ENCODE results near the gene PCDHGB2. TPM values are rescaled to one million over a fixed set of nuclear protein-coding genes. Genes with fewer than 3 reads are reported as not detected.
"Not testable (repeated sequence)": the region's sequence is repeated elsewhere in the genome, so short reads cannot be mapped to it uniquely, and the experiment has no call there.

PCDHGB2 gene
- total RNA-seq, 1 experiment from 2014 or later = 9.8 TPM

DNA sequence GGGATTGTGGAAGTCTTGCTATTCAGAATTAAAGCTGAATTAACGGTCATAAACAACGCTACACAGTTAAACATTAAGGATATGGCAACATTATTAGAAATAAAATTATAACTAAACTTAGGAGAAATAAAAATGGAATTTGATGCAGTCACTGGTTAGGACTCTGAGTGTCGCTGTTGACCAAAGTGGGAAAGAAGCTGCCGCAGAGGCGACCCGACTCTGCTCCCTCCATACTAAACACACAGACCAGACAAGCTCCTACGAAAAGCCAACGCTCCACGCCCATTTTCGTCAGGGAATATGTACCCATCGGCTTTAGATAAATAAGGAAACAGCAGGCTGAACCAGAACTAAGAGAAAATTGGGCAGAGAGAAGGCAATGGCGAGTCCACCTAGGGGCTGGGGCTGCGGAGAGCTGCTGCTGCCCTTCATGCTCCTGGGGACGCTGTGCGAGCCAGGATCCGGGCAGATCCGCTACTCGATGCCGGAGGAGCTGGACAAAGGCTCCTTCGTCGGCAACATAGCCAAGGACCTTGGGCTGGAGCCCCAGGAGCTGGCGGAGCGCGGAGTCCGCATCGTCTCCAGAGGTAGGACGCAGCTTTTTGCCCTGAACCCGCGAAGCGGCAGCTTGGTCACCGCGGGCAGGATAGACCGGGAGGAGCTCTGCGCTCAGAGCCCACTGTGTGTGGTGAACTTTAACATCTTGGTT, 4.3 kb downstream of the PCDHGB2 start, which contains the start of gene PCDHGA5:
PCDHGA5 (plus strand) TSS at position 211 of the 709 bp plus-strand sequence; CDS start at position 380, 169 bp downstream.
- H3K4me3 ChIP-seq = no peak within 1 kb of the TSS
- H3K9me3 ChIP-seq (replicated peaks) = peaks cover 20% of the 10 kb centered on the region
- no peak for DNase-seq

DNA sequence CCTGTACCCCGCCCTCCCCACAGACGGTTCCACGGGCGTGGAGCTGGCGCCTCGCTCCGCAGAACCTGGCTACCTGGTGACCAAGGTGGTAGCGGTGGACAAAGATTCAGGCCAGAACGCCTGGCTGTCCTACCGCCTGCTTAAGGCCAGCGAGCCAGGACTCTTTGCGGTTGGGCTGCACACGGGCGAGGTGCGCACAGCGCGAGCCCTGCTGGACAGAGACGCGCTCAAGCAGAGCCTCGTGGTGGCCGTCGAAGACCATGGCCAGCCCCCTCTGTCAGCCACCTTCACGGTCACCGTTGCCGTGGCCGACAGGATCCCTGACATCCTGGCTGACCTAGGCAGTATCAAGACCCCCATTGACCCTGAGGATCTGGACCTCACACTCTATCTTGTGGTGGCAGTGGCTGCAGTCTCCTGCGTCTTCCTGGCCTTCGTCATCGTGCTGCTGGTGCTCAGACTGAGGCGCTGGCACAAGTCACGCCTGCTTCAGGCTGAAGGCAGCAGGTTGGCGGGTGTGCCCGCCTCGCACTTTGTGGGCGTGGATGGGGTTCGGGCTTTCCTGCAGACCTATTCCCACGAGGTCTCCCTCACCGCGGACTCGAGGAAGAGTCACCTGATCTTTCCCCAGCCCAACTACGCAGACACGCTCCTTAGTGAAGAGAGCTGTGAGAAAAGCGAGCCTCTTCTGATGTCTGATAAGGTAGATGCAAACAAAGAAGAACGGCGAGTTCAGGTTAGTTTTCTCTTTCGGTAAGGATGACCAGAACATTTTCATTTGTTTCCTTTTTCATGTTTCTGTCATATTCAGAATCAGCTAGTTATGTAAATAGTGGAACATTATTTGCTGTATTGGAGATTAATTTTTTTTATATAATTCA, 6.5 kb downstream of the PCDHGB2 start:
- DNase-seq = no peak
- H3K36me3 ChIP-seq = peaks cover 63% of the 10 kb centered on the region
- no peaks in the 10 kb centered on the region for H3K4me1 ChIP-seq
- H3K27me3 ChIP-seq = no peaks in the 10 kb centered on the region
- peaks cover 18% of the 10 kb centered on the region for H3K9me3 ChIP-seq (replicated peaks)
- H3K4me3 ChIP-seq = no peak overlapping the region
- H3K27ac ChIP-seq = no peak overlapping the region

More for the DNA sequence above, 4.3 kb downstream of the PCDHGB2 start, which contains the start of gene PCDHGA5:
- Histone ChIP-seq H3K27ac (no peak within 1 kb of the TSS), H3K27me3 (no peaks in the 10 kb centered on the region), H3K36me3 (peaks cover 67% of the 10 kb centered on the region), H3K4me1 (no peaks in the 10 kb centered on the region)

DNA sequence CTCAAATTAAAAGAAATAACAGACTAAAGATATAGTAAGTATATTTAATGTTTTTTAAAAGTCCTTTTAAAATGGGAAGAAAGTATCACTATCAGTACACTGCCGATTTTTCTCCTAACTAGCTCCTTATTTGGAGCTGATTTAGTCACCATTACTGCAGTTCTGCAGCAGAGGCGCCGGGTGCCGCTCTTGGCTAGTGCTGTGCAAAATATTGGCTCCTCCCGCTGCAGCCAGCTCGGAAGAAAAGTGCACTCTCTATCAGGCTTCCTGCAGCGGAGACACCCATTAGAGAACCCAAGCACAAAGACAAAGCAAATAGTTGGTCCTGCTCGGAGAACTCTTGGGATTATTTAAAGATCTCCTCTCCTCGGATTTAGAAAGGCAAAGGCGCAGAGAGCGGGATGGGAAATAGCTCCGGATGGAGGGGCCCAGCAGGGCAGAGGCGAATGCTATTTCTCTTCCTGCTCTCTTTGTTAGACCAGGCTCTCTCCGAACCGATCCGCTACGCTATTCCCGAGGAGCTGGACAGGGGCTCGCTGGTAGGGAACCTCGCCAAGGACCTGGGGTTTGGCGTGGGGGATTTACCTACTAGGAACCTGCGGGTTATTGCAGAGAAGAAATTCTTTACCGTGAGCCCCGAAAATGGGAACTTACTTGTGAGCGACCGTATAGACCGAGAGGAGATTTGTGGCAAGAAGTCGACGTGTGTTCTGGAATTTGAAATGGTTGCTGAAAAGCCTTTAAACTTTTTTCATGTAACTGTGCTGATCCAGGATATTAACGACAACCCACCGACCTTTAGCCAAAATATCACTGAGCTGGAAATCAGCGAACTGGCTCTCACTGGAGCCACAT, 10.4 kb downstream of the PCDHGB2 start, which contains the start of gene PCDHGB3:
PCDHGB3 (plus strand) TSS at position 249 of the 855 bp plus-strand sequence; CDS start at position 402, 153 bp downstream.
- no peak within 1 kb of the TSS for H3K27ac ChIP-seq
- H3K36me3 ChIP-seq = peaks cover 65% of the 10 kb centered on the region
- no peak within 1 kb of the TSS for H3K4me3 ChIP-seq
- peaks cover 27% of the 10 kb centered on the region for H3K9me3 ChIP-seq (replicated peaks)
- DNase-seq = no peak
- H3K27me3 ChIP-seq = no peaks in the 10 kb centered on the region
- H3K4me1 ChIP-seq = no peaks in the 10 kb centered on the region

DNA sequence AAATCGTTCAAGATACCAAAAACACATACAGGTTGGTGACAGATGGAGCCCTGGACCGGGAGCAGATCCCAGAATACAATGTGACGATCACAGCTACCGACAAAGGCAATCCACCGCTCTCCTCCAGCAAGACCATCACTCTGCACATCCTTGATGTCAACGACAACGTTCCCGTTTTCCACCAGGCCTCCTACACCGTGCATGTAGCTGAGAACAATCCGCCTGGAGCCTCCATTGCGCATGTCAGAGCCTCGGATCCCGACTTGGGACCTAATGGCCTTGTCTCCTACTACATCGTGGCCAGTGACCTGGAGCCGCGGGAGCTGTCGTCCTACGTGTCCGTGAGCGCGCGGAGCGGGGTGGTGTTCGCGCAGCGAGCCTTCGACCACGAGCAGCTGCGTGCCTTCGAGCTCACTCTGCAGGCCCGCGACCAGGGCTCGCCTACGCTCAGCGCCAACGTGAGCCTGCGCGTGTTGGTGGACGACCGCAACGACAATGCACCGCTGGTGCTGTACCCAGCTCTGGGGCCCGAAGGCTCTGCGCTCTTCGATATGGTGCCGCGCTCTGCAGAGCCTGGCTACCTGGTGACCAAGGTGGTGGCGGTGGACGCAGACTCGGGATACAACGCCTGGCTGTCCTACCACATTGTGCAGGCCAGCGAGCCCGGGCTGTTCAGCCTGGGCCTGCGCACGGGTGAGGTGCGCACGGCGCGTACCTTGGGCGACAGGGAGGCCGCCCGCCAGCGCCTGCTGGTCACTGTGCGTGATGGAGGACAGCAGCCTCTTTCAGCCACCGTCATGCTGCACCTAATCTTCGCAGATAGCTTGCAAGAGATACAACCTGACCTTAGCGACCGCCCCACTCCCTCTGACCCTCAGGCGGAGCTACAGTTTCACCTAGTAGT, 12.0 kb downstream of the PCDHGB2 start:
- Histone ChIP-seq H3K4me3 (no peak overlapping the region), H3K27ac (no peak overlapping the region), H3K36me3 (peaks cover 61% of the 10 kb centered on the region), H3K4me1 (no peaks in the 10 kb centered on the region), H3K27me3 (no peaks in the 10 kb centered on the region), H3K9me3 (replicated peaks) (peaks cover 27% of the 10 kb centered on the region)
- no peak for DNase-seq

DNA sequence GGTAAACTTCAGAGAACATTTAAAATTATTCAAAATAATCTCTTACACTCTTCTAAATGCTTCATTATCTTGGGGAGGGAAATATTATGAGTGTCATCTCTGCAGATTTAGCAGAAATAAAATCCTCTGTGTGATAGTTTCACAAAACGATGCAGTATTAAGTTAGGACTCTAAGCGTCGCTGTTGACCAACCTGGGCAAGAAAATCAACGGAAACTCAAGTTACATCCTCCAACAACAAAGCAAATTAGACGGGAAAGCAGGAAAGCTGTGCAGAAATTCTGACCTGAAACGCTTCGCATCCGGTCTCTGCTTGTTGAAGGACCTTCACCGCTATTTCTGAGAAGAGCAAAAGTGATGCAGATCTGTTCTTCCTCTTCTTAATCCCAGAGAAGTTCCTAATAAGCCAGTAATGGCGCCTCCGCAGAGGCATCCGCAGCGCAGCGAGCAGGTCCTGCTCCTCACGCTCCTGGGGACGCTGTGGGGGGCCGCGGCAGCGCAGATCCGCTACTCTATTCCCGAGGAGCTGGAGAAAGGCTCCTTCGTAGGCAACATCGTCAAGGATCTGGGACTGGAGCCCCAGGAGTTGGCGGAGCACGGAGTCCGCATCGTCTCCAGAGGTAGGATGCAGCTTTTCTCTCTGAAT, 14.0 kb downstream of the PCDHGB2 start, which contains the start of gene PCDHGA6:
PCDHGA6 (plus strand) TSS at position 219 of the 645 bp plus-strand sequence; CDS start at position 412, 193 bp downstream.
- H3K27ac ChIP-seq = no peak within 1 kb of the TSS
- H3K9me3 ChIP-seq (replicated peaks) = peaks cover 26% of the 10 kb centered on the region
- H3K4me3 ChIP-seq = no peak within 1 kb of the TSS
- DNase-seq = no peak
- H3K36me3 ChIP-seq = peaks cover 64% of the 10 kb centered on the region
- H3K27me3 ChIP-seq = no peaks in the 10 kb centered on the region
- no peaks in the 10 kb centered on the region for H3K4me1 ChIP-seq

DNA sequence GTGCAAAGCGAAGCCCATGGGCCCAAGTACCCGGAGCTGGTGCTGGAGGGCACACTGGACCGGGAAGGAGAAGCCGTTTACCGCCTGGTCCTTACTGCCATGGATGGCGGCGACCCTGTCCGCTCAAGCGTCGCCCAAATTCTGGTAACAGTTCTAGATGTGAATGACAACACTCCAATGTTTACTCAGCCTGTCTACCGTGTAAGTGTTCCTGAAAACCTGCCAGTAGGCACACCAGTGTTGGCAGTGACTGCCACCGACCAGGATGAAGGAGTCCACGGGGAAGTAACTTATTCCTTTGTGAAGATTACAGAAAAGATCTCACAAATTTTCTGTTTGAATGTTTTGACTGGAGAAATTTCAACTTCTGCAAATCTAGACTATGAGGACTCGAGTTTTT, 14.8 kb downstream of the PCDHGB2 start:
- no peak for DNase-seq
- peaks cover 26% of the 10 kb centered on the region for H3K9me3 ChIP-seq (replicated peaks)
- peaks cover 64% of the 10 kb centered on the region for H3K36me3 ChIP-seq
- no peak overlapping the region for H3K4me3 ChIP-seq
- H3K27me3 ChIP-seq = no peaks in the 10 kb centered on the region
- H3K27ac ChIP-seq = no peak overlapping the region
- no peaks in the 10 kb centered on the region for H3K4me1 ChIP-seq

DNA sequence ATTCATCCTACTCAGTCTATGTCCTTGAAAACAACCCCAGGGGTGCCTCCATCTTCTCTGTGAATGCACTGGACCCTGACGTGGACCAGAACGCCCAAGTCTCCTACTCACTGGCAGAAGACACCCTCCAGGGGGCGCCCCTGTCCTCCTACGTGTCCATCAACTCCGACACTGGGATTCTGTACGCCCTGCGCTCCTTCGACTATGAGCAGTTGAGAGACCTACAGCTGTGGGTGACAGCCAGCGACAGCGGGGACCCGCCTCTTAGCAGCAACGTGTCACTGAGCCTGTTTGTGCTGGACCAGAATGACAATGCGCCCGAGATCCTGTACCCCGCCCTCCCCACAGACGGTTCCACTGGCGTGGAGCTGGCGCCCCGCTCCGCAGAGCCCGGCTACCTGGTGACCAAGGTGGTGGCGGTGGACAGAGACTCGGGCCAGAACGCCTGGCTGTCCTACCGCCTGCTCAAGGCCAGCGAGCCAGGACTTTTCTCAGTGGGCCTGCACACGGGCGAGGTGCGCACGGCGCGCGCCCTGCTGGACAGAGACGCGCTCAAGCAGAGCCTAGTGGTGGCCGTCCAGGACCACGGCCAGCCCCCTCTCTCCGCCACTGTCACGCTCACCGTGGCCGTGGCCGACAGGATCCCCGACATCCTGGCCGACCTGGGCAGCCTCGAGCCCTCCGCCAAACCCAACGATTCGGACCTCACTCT, 15.8 kb downstream of the PCDHGB2 start:
- not testable (repeated sequence) for H3K4me3 ChIP-seq, H3K27ac ChIP-seq, H3K4me1 ChIP-seq, H3K27me3 ChIP-seq, DNase-seq
- H3K9me3 ChIP-seq (replicated peaks) = peaks cover 26% of the 10 kb centered on the region
- H3K36me3 ChIP-seq = peaks cover 60% of the 10 kb centered on the region

DNA sequence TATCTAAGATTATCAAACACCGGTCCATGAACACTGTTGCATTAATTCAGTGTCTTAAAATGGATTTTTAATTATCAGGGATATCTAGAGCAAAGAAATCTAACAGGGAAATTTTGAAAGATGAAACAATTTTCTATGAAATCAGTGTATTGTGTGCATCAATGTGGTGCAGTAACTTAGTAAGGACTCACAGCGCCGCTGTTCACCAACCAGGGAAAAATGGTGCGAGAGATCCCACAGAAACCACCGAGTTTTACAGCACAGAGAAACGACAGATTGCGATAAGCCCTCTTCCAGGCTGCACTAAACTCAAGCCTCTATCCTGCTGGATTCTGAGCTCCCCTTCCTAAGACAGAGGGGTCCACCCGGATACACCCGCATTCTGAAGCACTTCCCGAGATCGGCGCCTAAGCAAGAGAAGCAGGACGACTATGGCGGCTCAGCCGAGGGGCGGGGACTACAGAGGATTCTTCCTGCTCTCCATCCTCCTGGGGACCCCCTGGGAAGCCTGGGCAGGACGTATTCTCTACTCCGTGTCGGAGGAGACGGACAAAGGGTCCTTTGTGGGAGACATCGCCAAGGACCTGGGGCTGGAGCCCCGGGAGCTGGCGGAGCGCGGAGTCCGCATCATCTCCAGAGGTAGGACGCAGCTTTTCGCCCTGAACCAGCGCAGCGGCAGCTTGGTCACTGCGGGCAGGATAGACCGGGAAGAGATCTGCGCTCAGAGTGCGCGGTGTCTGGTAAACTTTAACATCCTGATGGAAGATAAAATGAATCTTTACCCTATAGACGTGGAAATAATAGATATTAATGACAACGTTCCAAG, 22.9 kb downstream of the PCDHGB2 start, which contains the start of gene PCDHGA7:
PCDHGA7 (plus strand) TSS at position 274 of the 826 bp plus-strand sequence; CDS start at position 432, 158 bp downstream.
- Histone ChIP-seq H3K36me3 (peaks cover 58% of the 10 kb centered on the region), H3K4me1 (no peaks in the 10 kb centered on the region), H3K9me3 (replicated peaks) (peaks cover 13% of the 10 kb centered on the region), H3K27ac (no peak within 1 kb of the TSS), H3K4me3 (no peak within 1 kb of the TSS), H3K27me3 (no peaks in the 10 kb centered on the region)
- no peak for DNase-seq

DNA sequence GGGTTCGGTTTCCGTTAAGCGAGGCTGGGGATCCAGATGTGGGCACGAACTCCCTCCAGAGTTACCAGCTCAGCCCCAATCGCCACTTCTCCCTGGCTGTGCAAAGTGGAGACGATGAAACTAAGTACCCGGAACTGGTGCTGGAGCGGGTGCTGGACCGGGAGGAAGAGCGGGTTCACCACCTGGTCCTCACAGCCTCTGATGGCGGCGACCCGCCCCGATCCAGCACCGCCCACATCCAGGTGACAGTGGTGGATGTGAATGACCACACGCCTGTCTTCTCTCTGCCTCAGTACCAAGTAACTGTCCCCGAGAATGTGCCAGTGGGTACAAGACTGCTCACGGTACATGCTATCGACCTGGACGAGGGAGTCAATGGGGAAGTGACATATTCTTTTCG, 23.6 kb downstream of the PCDHGB2 start:
- Histone ChIP-seq H3K36me3 (peaks cover 51% of the 10 kb centered on the region), H3K4me3 (no peak overlapping the region), H3K27me3 (no peaks in the 10 kb centered on the region), H3K9me3 (replicated peaks) (peaks cover 7% of the 10 kb centered on the region), H3K4me1 (no peaks in the 10 kb centered on the region), H3K27ac (no peak overlapping the region)
- DNase-seq = no peak

DNA sequence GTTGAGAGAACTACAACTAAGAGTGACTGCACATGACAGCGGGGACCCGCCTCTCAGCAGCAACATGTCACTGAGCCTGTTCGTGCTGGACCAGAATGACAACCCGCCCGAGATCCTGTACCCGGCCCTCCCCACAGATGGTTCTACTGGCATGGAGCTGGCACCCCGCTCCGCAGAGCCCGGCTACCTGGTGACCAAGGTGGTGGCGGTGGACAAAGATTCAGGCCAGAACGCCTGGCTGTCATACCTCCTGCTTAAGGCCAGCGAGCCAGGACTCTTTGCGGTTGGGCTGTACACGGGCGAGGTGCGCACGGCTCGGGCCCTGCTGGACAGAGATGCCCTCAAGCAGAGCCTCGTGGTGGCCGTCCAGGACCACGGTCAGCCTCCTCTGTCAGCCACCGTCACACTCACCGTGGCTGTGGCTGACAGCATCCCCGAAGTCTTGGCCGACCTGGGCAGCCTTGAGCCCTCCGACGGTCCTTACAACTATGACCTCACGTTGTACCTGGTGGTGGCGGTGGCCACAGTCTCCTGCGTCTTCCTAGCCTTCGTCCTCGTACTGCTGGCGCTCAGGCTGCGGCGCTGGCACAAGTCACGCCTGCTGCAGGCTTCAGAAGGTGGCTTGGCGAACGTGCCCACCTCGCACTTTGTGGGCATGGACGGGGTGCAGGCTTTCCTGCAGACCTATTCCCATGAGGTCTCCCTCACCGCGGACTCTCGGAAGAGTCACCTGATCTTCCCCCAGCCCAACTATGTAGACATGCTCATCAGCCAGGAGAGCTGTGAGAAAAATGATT, 24.9 kb downstream of the PCDHGB2 start:
- peaks cover 7% of the 10 kb centered on the region for H3K9me3 ChIP-seq (replicated peaks)

DNA sequence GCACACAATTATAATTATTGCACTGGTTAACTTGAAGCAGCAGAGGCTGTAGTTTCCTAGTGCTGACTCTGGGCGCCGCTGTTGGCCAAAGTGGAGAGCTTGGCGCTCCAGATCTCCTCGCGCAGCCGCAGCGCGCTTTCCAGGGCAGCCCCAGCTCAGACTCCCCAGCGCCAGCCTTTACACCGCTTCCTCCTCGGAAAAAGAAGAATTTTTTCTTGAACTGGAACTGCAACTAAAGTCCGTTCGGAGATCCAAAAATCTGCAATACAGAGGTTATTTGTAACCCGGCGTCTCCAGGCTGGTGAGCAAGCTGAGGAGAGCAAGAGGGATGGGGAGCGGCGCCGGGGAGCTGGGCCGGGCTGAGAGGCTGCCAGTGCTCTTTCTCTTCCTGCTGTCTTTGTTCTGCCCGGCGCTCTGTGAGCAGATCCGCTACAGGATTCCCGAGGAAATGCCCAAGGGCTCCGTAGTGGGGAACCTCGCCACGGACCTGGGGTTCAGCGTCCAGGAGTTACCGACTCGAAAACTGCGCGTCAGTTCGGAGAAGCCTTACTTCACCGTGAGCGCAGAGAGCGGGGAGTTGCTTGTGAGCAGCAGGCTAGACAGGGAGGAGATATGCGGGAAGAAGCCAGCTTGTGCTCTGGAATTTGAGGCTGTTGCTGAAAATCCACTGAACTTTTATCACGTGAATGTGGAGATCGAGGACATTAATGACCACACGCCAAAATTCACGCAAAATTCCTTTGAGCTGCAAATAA, 27.9 kb downstream of the PCDHGB2 start, which contains the start of gene PCDHGB4:
PCDHGB4 (plus strand) TSS at position 142 of the 755 bp plus-strand sequence; CDS start at position 329, 187 bp downstream.
- H3K4me3 ChIP-seq; DNase-seq; H3K9me3 ChIP-seq (replicated peaks); H3K27ac ChIP-seq; H3K27me3 ChIP-seq; H3K4me1 ChIP-seq: not testable (repeated sequence)
- H3K36me3 ChIP-seq = peaks cover 40% of the 10 kb centered on the region

More for the DNA sequence above, 24.9 kb downstream of the PCDHGB2 start:
- H3K36me3 ChIP-seq = peaks cover 44% of the 10 kb centered on the region
- no peak for DNase-seq
- no peak overlapping the region for H3K27ac ChIP-seq
- no peaks in the 10 kb centered on the region for H3K27me3 ChIP-seq
- no peaks in the 10 kb centered on the region for H3K4me1 ChIP-seq
- H3K4me3 ChIP-seq = no peak overlapping the region
